ENCODE data around the gene RTBDN.
"Not testable (repeated sequence)": the region's sequence is repeated elsewhere in the genome, so short reads cannot be mapped to it uniquely, and the experiment has no call there.

- TF ChIP-seq POLR2A (IDR thresholded peaks at IDR 0.05); CTCF (IDR thresholded peaks at IDR 0.05 in 4 of 5, conservative IDR thresholded peaks at IDR 0.05 in 1 of 5): not testable (repeated sequence)
These were observed 12.2 kb upstream of the RTBDN start for GRCh38 chr19:12846613-12847012.

Measured in gastrocnemius medialis (tissue), 4 donors.